Upper lobe of right lung (tissue), 1 donor: ENCODE data around the gene KLHDC10. TPM values are rescaled to one million over a fixed set of nuclear protein-coding genes. Genes with fewer than 3 reads are reported as not detected.

Source experiments
- ATAC-seq: fragments of 200-7000 bp; cut with Tn5 transposase; one replicate; pipeline ENCODE4 v1.9.1; 2020; ENCODE audit warnings: mild to moderate bottlenecking, moderate library complexity
- DNase-seq: peaks from one replicate; pipeline ENCODE4 v3.0.0-alpha.2; 2020
- H3K27ac ChIP-seq: fragments of 200-600 bp; one replicate; pipeline ENCODE4 v1.8.0; 2022
- H3K27me3 ChIP-seq: fragments of 200-600 bp; one replicate; pipeline ENCODE4 v1.8.0; 2022; ENCODE audit warnings: mild to moderate bottlenecking
- H3K36me3 ChIP-seq: fragments of 200-600 bp; one replicate; pipeline ENCODE4 v1.8.0; 2022
- H3K4me1 ChIP-seq: fragments of 200-600 bp; one replicate; pipeline ENCODE4 v1.8.0; 2022
- H3K4me3 ChIP-seq: fragments of 200-600 bp; one replicate; pipeline ENCODE4 v1.8.0; 2022; ENCODE audit warnings: mild to moderate bottlenecking
- H3K9me3 ChIP-seq: fragments of 200-600 bp; one replicate; pipeline ENCODE4 v1.8.0; 2022
- CTCF ChIP-seq: fragments of 200-600 bp; IDR thresholded peaks from one replicate; pipeline ENCODE4 v1.8.0; 2022; ENCODE audit warnings: antibody characterized with exemption
- intact Hi-C: fragments of 100-400 bp; cut with DNase I; formaldehyde crosslinking; loops from one replicate; pipeline ENCODE4 v1.11.0; 2022
- long read RNA-seq: library from polyadenylated mRNA; unstranded; transcript quantifications from one replicate; pipeline ENCODE4 v2.0.0, GENCODE V29; 2021
- total RNA-seq: library from RNA; stranded (reverse); fragmentation: NEBNext Ultra II Directional; extraction: Animal tissue kit (Norgen Biotek cat#: 25700); gene quantifications from one replicate; pipeline ENCODE4 v1.2.1, GENCODE V29; 2021
- donor health status: DM: no; HTN: yes; CAD: no; lungs with severe emphysema.

The KLHDC10 gene
- 32.0 TPM for total RNA-seq
- long read RNA-seq, full-length matches to known transcripts = 3 of 23 reads
- long read RNA-seq, partial matches to known transcripts = 3 of 23 reads
- long read RNA-seq, other reads (novel, unspliced or antisense) = 17 of 23 reads

GRCh38 chr7:130069978-130070860, at the start of gene KLHDC10:
Gene KLHDC10, plus strand, starts transcription at chr7:130070534. Its CDS starts 110 bp downstream, at chr7:130070644.
- peak; percentile 97 for DNase-seq
- Histone ChIP-seq H3K4me3 (peak within 1 kb of the TSS; percentile 96), H3K9me3 (no peaks in the 10 kb centered on the region), H3K4me1 (peaks cover 31% of the 10 kb centered on the region), H3K27me3 (no peaks in the 10 kb centered on the region), H3K36me3 (no peaks in the 10 kb centered on the region), H3K27ac (peak within 1 kb of the TSS; percentile 82)
- no peak for TF ChIP-seq CTCF
- ATAC-seq = peak; percentile 98
- intact Hi-C loops = no loop called here

DNA sequence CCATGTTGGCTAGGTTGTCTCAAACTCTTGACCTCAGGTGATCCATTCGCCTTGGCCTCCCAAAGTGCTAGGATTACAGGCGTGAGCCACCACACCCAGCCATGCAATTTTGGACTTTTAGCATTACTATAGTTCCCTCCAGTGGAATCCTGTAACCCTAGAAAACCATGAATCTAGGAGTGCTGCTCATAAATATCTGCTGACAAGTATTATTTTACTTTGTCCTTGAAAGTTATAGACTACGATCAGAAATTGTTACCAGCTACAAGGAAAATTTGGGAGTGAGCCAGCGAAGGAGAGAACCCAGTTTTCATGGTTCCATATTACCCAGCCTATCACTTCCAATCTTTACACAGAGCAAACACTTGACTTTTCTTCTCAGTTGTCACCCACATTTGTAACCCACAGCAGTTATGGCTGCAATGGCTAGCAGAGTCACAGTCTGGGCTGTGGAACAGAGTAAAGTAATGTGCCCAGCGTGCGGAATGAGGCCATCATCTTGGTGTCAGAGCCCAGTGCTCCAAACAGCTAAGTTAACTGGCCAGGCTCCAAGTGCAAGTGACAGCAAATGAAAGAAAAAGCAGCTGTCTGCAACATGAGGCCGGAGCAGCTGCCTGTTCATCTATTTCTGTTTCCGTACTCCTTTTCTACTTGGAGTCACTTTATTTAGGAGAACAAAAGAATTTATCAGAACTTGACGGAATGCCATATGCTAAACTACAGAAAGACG, 49.1 kb upstream of the KLHDC10 start:
- intact Hi-C loops = no loop called here
- no peaks in the 10 kb centered on the region for H3K27me3 ChIP-seq
- no peaks in the 10 kb centered on the region for H3K9me3 ChIP-seq
- peaks cover 92% of the 10 kb centered on the region for H3K36me3 ChIP-seq
- ATAC-seq (no peak), DNase-seq (no peak)
- H3K27ac ChIP-seq = no peak overlapping the region
- no peak overlapping the region for H3K4me3 ChIP-seq
- no peaks in the 10 kb centered on the region for H3K4me1 ChIP-seq
- no peak for TF ChIP-seq CTCF

- no peak for ATAC-seq
- Histone ChIP-seq H3K9me3 (no peaks in the 10 kb centered on the region), H3K27me3 (no peaks in the 10 kb centered on the region), H3K36me3 (peaks cover 98% of the 10 kb centered on the region), H3K4me1 (no peaks in the 10 kb centered on the region), H3K4me3 (no peak overlapping the region), H3K27ac (no peak overlapping the region)
- TF ChIP-seq CTCF = no peak
- intact Hi-C loops = no loop called here
- no peak for DNase-seq
Measured at GRCh38 chr7:130022115-130022514, 48.2 kb upstream of the KLHDC10 start.

- H3K27ac ChIP-seq = no peak overlapping the region
- intact Hi-C loops = no loop called here
- H3K27me3 ChIP-seq = no peaks in the 10 kb centered on the region
- H3K4me3 ChIP-seq = no peak overlapping the region
- H3K36me3 ChIP-seq = peaks cover 98% of the 10 kb centered on the region
- ATAC-seq (no peak), DNase-seq (no peak)
- no peaks in the 10 kb centered on the region for H3K9me3 ChIP-seq
- no peak for TF ChIP-seq CTCF
- H3K4me1 ChIP-seq = no peaks in the 10 kb centered on the region
Measured at GRCh38 chr7:130022623-130023175, 47.6 kb upstream of the KLHDC10 start.

- no peak for TF ChIP-seq CTCF
- Histone ChIP-seq H3K4me1 (no peaks in the 10 kb centered on the region), H3K36me3 (peaks cover 100% of the 10 kb centered on the region), H3K4me3 (no peak overlapping the region), H3K27me3 (no peaks in the 10 kb centered on the region), H3K9me3 (no peaks in the 10 kb centered on the region), H3K27ac (no peak overlapping the region)
- intact Hi-C loops = no loop called here
- DNase-seq = no peak
- ATAC-seq = no peak
Measured at GRCh38 chr7:130024390-130024789, 45.9 kb upstream of the KLHDC10 start.
